GM21529 (cell line): ENCODE data around the gene GINS2.

Source experiments
- ATAC-seq: cut with Tn5 transposase; IDR thresholded peaks from one replicate; pipeline ENCODE4 v1.9.1; 2021; ENCODE audit not compliant: unreplicated experiment

GINS2 gene

DNA sequence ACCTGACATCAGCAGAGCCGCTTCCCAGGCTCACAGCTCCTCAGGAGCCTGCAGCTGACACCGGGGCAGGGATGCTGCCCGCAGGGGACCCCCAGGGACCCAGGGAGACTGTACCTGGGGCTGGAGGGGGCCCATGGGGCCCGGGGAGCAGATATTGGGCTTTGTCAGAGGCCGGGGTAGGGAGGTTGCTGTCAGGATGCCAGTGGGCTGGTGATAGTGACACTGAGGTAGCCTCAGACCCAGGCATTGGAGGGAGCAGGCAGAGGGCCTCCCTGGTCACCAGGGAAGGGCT is 60.5 kb downstream of the GINS2 start:
- no peak for ATAC-seq

DNA sequence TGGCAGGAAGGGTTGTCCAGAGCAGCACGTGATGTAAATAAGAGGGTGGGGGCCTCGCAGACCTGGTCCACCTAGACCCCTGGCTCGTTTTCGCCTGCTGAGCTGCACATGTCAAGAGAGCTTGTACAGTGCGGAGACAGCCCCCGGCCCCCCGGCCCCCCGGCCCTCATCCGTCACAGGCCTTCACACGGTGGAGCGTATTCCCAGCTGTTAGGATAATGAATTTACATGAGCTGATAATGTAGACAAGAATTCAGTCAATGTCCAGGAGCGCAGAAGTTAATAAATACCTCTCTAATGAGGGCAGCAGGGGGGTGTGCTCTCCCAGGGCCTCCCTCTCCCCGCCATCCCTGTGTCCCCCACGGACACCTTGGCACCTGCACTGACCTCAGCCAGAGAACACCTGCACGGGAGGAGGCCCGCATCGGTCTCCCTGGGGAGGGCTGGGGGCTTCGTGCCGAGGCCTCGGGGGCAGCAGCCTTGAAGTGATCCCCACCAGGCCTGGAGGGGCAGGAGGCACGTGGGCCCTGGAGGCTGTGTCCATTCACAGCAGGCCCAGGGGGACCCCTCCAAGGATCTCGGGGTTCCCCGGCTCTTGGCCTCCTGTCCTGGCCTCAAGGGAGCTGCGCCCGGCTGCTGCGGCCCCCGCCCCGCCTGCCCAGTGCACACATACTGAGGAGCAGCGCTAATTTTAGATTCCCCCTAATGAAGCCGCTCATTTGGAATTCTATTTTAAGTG is 61.1 kb downstream of the GINS2 start:
- no peak for ATAC-seq

DNA sequence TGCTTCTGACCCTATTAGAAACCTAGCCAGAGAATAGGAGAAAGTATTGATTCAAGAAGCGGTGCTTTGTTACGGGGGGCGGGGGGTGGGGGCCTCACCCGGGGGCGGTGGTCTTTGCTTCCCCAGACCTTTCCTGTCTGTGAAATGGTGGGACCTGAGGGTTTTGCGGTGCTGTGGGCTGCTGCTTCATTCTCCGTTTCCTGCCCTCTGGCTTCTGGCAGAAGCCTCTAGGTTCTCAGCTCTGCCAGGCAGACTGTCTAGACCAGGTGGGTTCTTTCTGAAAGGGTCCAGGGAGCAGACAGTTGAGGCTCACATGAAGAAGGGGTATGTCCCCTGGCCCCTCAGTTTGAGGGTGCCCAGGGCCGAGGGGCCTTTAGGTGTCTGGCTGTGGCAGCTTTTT is 61.7 kb downstream of the GINS2 start:
- ATAC-seq = no peak
